Measurements from ENCODE around the gene EHMT1.

EHMT1 gene

GRCh38 chr9:137578518-137579258 lies 40.1 kb upstream of the EHMT1 start, which contains the start of gene DPH7:
Gene DPH7, minus strand, starts transcription at chr9:137578925. Its CDS starts 148 bp downstream, at chr9:137578777.
- TF ChIP-seq CTCF (IDR thresholded peaks at IDR 0.05; ENCODE audit: low read depth, low read length) = peak; percentile 81
- peak within 1 kb of the TSS; percentile 71 for H3K4me3 ChIP-seq (ENCODE audit: low read depth, low read length)

GRCh38 chr9:137579259-137579604 lies 39.6 kb upstream of the EHMT1 start:
- H3K4me3 ChIP-seq (ENCODE audit: low read depth, low read length) = peak overlapping the region; percentile 71
- no peak for TF ChIP-seq CTCF (IDR thresholded peaks at IDR 0.05; ENCODE audit: low read depth, low read length)

GRCh38 chr9:137580209-137580953 lies 38.4 kb upstream of the EHMT1 start:
- TF ChIP-seq CTCF (IDR thresholded peaks at IDR 0.05; ENCODE audit: low read depth, low read length) = no peak
- H3K4me3 ChIP-seq (ENCODE audit: low read depth, low read length) = no peak overlapping the region

GRCh38 chr9:137580954-137581322 lies 37.9 kb upstream of the EHMT1 start:
- TF ChIP-seq CTCF (IDR thresholded peaks at IDR 0.05; ENCODE audit: low read depth, low read length) = no peak
- H3K4me3 ChIP-seq (ENCODE audit: low read depth, low read length) = no peak overlapping the region

GRCh38 chr9:137581361-137582285 lies 37.2 kb upstream of the EHMT1 start:
- H3K4me3 ChIP-seq (ENCODE audit: low read depth, low read length) = no peak overlapping the region
- no peak for TF ChIP-seq CTCF (IDR thresholded peaks at IDR 0.05; ENCODE audit: low read depth, low read length)

- TF ChIP-seq CTCF (IDR thresholded peaks at IDR 0.05; ENCODE audit: low read depth, low read length) = no peak
These were observed 36.4 kb upstream of the EHMT1 start for GRCh38 chr9:137582286-137582860.

More at GRCh38 chr9:137582286-137582860, 36.4 kb upstream of the EHMT1 start:
- H3K4me3 ChIP-seq (ENCODE audit: low read depth, low read length) = no peak overlapping the region
